IPS-11a (cell line): ENCODE results near the gene FANCC.

Source experiments
- H3K4me3 ChIP-seq: one replicate; pipeline ENCODE4 v1.5.1; 2013; ENCODE audit warnings: low read depth, low read length, control low read depth

FANCC gene

DNA sequence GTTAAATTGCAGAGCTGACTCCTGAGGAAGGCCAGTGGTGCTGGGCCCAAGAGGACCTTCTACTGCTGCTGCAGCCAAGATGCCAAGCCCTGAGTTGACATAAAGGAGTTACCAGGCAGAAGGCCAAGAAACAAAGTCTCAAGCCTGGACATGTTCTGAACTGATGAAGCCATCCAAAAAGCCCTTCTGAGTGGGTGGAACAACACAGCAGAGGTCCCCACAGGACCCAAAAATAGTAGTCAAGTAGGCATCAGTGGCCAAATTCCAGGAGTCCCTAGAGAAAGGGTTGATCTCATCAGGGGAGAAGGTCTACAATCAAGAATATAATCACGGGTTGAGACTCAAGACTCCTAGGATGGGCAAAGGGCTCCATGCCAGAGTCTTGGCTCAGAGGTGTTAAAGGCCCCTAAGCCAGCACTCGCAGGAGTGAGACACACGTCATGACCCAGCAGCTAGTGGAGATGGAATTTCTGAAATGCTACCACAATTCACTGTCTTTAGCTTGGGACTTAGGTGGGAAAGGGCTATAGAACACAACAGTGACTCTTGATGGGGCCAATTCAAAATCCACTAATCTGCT, 119.7 kb downstream of the FANCC start:
- no peak overlapping the region for H3K4me3 ChIP-seq

DNA sequence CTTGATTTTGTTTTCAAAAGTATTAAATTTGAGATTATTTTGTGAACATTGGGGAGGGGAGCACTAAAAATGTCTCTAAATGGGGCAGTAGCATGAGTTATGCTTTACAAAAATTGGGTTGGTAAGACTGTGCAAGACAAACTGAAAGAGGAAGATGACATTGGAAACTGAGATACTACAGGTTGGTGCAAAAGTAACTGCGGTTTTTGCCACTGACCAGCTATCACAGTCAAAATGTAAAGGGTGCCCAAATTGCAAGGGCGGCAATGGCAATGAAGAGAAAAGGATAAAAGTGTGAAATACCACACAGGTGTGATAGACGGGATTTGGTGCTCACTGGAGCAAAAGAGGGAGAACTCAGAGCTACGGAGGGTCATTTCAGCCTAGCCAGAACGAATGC, 124.0 kb downstream of the FANCC start:
- no peak overlapping the region for H3K4me3 ChIP-seq

- H3K4me3 ChIP-seq, result no peak overlapping the region
Observed at GRCh38 chr9:95193067-95193466, 124.4 kb downstream of the FANCC start.

- no peak overlapping the region for H3K4me3 ChIP-seq
Observed at GRCh38 chr9:95192631-95193030, 124.9 kb downstream of the FANCC start.

- H3K4me3 ChIP-seq, result no peak overlapping the region
Observed at GRCh38 chr9:95190413-95190812, 127.1 kb downstream of the FANCC start.

DNA sequence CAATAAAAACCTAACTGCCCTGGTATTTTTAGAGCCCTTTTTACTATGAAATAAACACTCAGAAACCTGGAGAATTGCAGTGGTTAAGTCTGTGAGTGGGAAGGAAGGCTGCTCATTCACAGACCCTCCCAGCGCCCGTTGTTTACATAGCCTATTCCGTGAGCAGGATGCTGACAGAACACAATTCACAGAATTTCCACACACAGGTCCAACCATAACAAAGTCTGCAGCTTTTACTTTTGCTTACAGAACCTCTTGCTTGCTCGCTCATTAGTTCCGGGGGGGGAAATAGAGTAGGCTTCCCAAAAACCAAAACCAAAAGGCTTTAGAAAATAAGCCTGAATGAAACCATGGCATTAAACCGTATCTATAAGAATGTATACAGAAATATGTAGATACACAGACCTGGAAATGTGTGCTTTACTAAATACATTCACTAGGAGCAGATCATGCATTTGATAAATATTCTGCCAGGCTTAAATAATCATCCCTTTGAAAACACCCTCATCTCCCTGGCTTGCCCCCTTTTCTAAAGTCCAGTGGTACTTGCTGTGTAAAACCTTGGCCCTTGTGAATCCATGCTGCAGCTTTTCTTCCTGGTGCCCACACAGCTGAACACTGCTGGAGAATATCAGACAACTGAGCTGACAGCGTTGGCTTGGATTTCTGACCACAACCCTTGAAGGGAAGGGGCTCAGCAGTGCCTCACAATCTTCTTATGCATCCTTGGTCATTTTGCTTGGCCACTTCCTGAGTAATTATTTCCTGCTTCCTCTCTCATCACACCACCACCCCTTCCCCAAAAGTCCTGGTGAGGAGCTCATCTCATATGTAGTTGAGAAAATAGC, 128.0 kb downstream of the FANCC start:
- H3K4me3 ChIP-seq, result no peak overlapping the region

DNA sequence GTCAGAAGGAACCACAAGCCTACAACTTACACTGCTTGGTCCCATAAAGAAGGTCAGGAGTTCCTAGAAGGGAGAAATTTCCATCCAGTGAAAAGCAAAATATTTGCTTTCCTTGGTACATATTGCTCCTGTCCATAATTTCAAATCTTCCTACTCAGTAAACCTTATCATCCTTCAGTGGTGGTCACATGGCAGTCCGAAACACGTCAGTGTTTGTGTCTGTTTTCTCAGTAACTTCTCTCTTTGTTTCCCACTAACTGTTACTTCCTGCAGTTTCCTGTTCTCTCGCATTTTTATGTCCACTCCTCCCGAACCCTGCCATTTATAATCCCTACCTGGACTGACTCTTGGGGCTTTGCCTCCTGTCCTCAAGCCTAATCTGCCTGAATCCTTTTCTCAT, 129.1 kb downstream of the FANCC start:
- no peak overlapping the region for H3K4me3 ChIP-seq

- H3K4me3 ChIP-seq, result no peak overlapping the region
Observed at GRCh38 chr9:95185956-95186355, 131.6 kb downstream of the FANCC start.

DNA sequence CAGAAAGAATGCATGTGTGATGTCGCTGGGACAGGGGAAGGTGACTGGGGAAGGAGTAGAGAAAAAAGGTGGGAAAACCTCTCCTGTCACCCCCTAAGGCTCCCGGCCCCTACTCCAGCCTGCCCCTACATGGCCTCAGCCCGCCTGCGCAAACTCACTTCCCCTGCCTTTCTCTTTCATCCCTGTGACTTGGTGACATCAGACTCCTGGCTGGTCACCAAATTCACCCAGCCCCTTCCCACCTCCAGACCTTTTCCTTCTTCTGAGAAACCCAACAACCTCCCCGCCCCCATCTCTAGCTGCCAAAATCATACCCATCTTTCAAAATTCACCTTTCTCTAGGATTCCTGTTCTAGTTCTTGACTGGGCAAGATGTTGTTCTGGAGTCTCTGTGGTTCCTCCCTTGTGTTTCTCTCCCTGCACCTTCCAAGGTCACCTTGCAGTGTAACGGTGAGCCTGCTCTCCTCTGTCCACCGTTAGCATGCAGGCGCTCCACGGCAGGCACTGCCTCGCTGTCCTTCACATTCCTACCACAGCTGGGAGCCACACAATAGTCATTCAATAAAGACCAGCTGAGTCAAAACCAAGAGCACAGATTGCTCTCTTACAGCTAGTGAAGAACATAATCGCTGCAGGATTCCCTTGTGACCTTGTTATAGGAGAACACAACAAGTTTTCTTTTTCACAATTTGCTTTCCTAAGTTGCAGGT, 134.5 kb downstream of the FANCC start:
- no peak overlapping the region for H3K4me3 ChIP-seq

DNA sequence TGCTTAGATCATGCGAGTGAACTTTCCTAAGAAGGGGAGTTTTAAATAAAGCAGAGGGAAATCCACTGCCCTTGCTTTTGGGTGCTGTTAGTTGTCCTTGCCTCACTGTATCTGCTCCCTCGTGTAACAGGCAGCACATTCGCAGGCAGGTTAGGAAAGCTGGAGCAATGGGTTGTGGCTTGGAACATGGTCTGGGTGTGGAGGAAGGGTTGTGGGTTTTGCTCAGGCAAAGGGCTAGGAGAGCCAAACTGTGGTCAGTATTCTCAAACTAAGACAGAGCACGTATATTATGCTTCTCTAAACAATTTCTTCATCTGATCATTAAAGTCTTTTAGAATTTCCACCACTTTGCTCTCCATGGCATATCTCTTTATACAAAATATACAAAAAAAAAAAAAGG, 135.7 kb downstream of the FANCC start:
- H3K4me3 ChIP-seq, result no peak overlapping the region

DNA sequence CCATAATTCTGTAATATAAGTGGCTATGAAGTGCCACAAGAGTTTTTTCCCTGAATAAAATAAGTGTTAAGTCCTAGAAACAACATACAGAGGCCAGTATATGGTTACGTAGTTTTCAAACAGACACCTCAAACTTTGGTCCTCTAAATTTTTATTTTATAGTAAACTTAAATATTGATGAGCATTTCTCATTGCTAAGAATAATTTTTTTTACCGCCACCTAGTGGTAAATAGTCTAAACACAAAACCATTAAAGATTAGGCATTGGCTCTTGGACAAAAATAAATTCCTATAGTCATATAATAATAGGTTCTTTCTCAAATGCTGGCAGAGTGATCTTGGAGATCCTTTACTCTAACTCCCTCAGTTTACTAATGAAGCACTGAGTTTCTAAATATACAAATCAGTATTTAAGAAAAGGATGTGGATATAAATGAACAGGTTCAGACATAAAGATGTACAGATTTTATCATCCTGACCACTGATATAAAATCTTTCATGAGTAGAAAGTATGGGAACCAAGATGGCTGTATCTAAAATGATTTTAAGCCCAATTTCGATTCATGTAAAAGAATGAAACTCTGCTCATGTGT, 136.2 kb downstream of the FANCC start:
- H3K4me3 ChIP-seq, result no peak overlapping the region

DNA sequence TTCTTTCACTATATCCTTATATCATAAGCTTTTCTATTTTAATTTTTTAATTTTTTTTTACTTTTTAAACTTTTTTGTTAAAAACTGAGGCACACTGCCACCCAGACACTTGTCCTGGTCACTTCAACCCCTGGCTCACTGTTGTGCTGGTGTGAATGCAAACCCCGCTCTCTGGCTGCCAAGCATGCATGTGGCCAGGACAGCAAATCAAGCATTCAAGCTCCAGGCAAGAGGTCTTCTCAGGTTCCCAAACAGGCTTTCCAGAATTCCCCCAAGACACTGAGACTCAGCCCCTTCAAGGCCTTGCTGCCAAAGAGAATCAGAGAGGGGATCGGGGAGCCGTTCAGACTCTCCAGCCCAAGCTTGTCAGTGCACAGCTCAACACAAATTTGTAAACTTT, 139.9 kb downstream of the FANCC start:
- H3K4me3 ChIP-seq, result no peak overlapping the region

GRCh38 chr9:95176755-95177319, 140.7 kb downstream of the FANCC start:
- H3K4me3 ChIP-seq, result no peak overlapping the region

GRCh38 chr9:95175523-95175922, 142.0 kb downstream of the FANCC start:
- H3K4me3 ChIP-seq, result no peak overlapping the region

DNA sequence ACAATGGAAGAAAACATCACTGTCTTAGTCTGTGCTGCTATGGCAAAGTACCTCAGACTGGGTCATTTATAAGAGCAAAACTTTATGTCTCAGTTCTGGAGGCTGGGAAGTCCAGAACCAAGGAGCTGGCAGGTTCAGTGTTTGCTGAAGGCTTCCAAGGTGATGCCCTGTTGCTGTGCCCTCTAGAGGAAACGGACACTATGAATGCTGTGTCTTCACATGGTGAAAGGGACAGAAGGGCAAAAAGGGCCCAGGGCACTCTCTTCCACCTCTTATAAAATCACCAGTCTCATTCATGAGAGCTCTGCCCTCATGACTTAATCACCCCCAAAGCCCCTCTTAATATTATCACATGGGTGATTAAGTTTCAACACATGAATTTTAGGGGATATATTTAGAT, 143.5 kb downstream of the FANCC start:
- no peak overlapping the region for H3K4me3 ChIP-seq

DNA sequence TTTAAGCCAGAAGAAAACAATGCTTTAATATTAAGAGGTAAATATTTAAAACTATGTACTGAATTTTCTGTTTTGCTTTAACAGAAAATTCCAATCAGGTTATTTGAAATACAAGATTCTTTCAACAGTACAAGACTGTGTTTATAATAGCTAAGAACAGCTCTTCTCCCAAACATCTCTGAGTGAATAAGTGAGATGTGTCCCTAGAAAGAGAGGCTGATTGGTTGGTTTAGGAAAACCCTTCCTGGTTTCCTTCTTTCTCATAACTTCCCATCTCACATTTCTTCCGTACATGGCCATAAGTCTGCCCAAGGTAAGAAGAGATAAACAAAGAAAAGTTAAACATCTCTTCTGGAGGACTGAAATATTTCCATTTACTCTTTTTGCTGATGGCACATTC, 145.9 kb downstream of the FANCC start:
- no peak overlapping the region for H3K4me3 ChIP-seq

DNA sequence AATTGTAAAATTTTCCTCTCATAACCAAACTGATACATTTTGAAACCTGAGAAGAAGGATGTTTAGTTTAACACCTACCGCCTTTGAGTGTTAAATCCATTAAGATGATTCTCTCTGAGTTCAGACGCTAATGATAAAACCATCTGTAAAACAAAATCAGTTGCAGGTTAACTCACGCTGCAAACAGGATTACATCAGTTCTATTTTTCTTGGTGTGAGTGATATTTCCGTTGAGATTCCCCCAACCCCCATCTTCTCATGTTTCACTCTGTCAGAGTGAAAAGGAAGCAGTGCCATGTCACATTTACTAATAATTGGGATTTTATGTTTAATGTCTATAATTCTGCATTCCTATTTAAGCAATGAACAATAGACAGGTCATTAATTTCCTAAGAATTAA, 146.5 kb downstream of the FANCC start:
- H3K4me3 ChIP-seq, result no peak overlapping the region

GRCh38 chr9:95167998-95168397, 149.5 kb downstream of the FANCC start:
- H3K4me3 ChIP-seq, result no peak overlapping the region

- no peak overlapping the region for H3K4me3 ChIP-seq
Observed at GRCh38 chr9:95165004-95165403, 152.5 kb downstream of the FANCC start.

DNA sequence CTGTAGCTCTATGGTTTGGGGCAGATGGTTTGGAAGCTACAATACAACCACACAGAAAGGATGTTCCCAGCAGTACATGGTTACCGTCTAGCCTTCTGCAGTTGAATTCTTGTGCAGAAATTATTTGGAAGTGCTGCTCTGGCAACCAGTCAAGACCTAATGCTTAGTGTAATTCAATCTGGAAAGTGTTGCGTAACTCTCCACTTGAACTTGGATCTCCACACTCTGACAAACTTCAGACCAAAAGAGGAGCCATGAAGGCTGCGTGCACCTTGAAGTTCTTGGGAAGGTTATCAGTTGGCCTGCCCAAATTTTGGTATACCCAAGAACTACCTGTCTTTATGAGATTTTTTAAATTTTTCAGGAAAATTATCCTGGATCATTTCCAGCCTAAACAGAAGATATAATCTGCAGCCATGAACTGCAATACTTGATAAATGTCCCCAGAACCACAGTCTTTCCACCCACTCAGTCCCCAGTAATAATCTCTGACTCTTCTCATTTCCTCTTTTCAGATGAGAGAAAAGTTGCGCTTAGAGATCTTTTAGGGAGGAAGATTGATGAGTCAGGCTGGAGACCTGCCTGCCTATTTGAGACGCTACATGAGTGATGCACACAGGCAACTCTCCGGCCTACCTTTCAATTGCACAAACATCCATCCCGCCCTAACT, 159.9 kb downstream of the FANCC start:
- no peak overlapping the region for H3K4me3 ChIP-seq

DNA sequence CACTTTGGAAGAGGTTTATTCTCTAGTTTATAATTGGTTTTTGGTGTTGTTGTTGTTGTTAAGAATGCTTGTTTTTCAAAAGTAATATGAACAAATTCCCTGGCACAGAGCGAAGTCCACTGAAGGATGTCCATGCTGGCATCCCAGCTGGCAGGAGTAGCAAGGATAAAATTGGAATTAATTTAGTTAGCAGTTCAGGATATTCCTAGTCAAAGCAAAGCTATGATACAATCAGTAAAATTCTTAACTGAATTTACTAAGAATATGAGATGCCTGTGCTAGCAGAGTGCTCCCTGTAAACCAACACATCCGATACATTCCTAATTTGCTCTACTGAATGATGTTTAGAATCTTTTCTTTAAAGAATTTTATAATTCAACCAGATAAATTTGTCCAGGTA, 161.4 kb downstream of the FANCC start:
- H3K4me3 ChIP-seq, result no peak overlapping the region
